HepG2 (cell line): ENCODE results near the gene PRDX5. TPM values are rescaled to one million over a fixed set of nuclear protein-coding genes. Genes with fewer than 3 reads are reported as not detected.

ENCODE experiments used
- HOXA3 ChIP-seq: sonication (generic); formaldehyde crosslinking; IDR thresholded peaks from 2 replicates; pipeline ENCODE4 v1.5.0; 2020; ENCODE audit warnings: missing genetic modification reagents
- ISX ChIP-seq: sonication (generic); formaldehyde crosslinking; conservative IDR thresholded peaks from 2 replicates; pipeline ENCODE4 v1.5.0; 2020; ENCODE audit warnings: missing genetic modification reagents
- NFIC ChIP-seq: IDR thresholded peaks from 2 replicates; pipeline ENCODE4 v1.6.1; 2012; ENCODE audit warnings: mild to moderate bottlenecking, low read length, inconsistent platforms
- PHF8 ChIP-seq: sonication (generic); formaldehyde crosslinking; IDR thresholded peaks from 2 replicates; pipeline ENCODE4 v1.5.0; 2020; ENCODE audit warnings: missing genetic modification reagents
- RBM22 ChIP-seq: fragments of 200-400 bp; formaldehyde crosslinking; optimal IDR thresholded peaks from 2 replicates; pipeline ENCODE3; 2017; ENCODE audit warnings: mild to moderate bottlenecking, low read length, moderate library complexity
- SNAI1 ChIP-seq: sonication (generic); formaldehyde crosslinking; IDR thresholded peaks from 2 replicates; pipeline ENCODE4 v1.5.0; 2020; ENCODE audit warnings: mild to moderate bottlenecking, missing genetic modification reagents, borderline replicate concordance
- SNAPC2 ChIP-seq: sonication (generic); formaldehyde crosslinking; IDR thresholded peaks from 2 replicates; pipeline ENCODE4 v1.8.1; 2022; ENCODE audit warnings: mild to moderate bottlenecking, missing genetic modification reagents
- SRSF1 ChIP-seq: fragments of 200-400 bp; formaldehyde crosslinking; optimal IDR thresholded peaks from 2 replicates; pipeline ENCODE3; 2017; ENCODE audit warnings: mild to moderate bottlenecking, low read depth, low read length, moderate library complexity
- ZFYVE20 ChIP-seq: sonication (generic); formaldehyde crosslinking; IDR thresholded peaks from 2 replicates; pipeline ENCODE4 v1.8.0; 2023; ENCODE audit warnings: low read depth, mild to moderate bottlenecking, moderate library complexity, missing genetic modification reagents, borderline replicate concordance
- ZNF274 ChIP-seq: sonication (generic); formaldehyde crosslinking; IDR thresholded peaks from 2 replicates; pipeline ENCODE4 v1.5.1; 2020; ENCODE audit warnings: mild to moderate bottlenecking, missing genetic modification reagents
- ZNF44 ChIP-seq: sonication (generic); formaldehyde crosslinking; IDR thresholded peaks from 2 replicates; pipeline ENCODE4 v1.5.1; 2020; ENCODE audit warnings: mild to moderate bottlenecking, missing genetic modification reagents
- ZNF772 ChIP-seq: sonication (generic); formaldehyde crosslinking; IDR thresholded peaks from 2 replicates; pipeline ENCODE4 v1.5.0; 2020; ENCODE audit warnings: mild to moderate bottlenecking, missing genetic modification reagents
- polyA plus RNA-seq, 8 experiments: library from polyadenylated mRNA; depleted of rRNA in 3 of 8; stranded (reverse) in 7 of 8; unstranded in 1 of 8; fragments of >200 nt; fragmentation: Illumina TruSeq in 4 of 8; extraction: Trizol in 4 of 8; gene quantifications; 2 replicates each; pipeline versions ENCODE4 v1.2.1 to v1.2.3, GENCODE V29; 2011 to 2016; ENCODE audit warnings: low read depth in 4 of 8, missing spikeins in 1 of 8, mixed read lengths in 1 of 8; ENCODE audit not compliant: insufficient read depth in 1 of 8
- total RNA-seq, 5 experiments: library from RNA; depleted of rRNA; stranded (reverse); fragments of >200 nt; fragmentation: Illumina TruSeq; extraction: Trizol; gene quantifications; 2 replicates each; pipeline ENCODE4 v1.2.3, GENCODE V29; 2016; ENCODE audit warnings: low read depth in 1 of 5
- TF ChIP-seq, protein P1 (sequence below): sonication (generic); formaldehyde crosslinking; IDR thresholded peaks from 2 replicates; pipeline ENCODE4 v1.4.0; 2020; ENCODE audit warnings: missing genetic modification reagents
- TF ChIP-seq, protein P2 (sequence below): sonication (generic); formaldehyde crosslinking; IDR thresholded peaks from 2 replicates; pipeline ENCODE4 v1.4.0; 2020; ENCODE audit warnings: missing genetic modification reagents
- TF ChIP-seq, protein P3 (sequence below): sonication (generic); formaldehyde crosslinking; IDR thresholded peaks from 2 replicates; pipeline ENCODE4 v1.5.0; 2020; ENCODE audit warnings: missing genetic modification reagents
- TF ChIP-seq, protein P4 (sequence below): sonication (generic); formaldehyde crosslinking; IDR thresholded peaks from 2 replicates; pipeline ENCODE4 v1.4.0; 2020; ENCODE audit warnings: missing genetic modification reagents, borderline replicate concordance

Gene PRDX5
- total and polyA plus RNA-seq, 2 of the 13 experiments (the other 11 are each of a cell fraction or from before 2014, with no cell fraction given): 215 to 311 TPM

DNA sequence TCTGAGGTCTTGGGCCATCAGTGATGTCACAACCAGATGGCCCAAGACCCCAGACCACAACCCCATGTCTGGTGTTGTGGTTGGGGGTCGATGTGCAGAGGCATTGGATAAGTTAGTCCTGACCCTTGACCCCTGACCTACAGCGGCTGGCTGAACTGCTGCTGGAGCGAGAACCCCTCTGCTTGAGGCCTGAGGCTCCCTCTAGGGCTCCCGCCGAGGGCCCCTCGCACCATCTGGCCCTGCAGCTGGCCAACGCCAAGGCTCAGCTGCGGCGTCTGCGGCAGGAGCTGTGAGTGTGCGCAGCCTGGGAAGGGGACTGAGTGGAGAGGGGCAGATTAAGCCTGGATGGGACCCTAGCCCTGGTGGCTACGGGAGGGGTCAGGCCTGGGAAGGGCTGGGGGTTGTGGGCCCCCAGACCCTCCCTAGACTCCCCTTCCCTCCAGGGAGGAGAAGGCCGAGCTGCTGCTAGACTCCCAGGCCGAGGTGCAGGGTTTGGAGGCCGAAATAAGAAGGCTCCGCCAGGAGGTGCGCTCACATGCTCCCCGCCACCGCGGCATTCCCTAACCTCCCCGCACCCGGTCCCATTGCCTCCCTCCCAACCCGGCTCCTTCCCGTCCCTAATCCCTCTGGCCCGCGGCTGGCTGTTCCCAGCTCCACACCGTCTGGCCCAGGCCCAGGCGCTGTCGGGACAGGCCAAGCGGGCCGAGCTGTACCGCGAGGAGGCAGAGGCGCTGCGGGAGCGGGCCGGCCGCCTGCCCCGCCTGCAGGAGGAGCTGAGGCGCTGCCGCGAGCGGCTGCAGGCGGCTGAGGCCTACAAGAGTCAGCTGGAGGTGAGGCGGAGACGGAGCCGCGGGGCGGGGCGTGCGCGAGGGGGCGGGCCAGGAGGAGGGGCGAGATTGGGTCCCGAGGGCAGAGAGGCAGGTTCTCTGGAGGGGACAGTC, 24.2 kb downstream of the PRDX5 start (continued):
- TF ChIP-seq ZFYVE20 (CRISPR knock-in tag): no peak
- no peak for TF ChIP-seq ISX (CRISPR knock-in tag)
- no peak for TF ChIP-seq ZNF44 (CRISPR knock-in tag)
- TF ChIP-seq ZNF772: peak; percentile 48; the same call in 1 of the 2 replicates
- TF ChIP-seq, protein P1, sequence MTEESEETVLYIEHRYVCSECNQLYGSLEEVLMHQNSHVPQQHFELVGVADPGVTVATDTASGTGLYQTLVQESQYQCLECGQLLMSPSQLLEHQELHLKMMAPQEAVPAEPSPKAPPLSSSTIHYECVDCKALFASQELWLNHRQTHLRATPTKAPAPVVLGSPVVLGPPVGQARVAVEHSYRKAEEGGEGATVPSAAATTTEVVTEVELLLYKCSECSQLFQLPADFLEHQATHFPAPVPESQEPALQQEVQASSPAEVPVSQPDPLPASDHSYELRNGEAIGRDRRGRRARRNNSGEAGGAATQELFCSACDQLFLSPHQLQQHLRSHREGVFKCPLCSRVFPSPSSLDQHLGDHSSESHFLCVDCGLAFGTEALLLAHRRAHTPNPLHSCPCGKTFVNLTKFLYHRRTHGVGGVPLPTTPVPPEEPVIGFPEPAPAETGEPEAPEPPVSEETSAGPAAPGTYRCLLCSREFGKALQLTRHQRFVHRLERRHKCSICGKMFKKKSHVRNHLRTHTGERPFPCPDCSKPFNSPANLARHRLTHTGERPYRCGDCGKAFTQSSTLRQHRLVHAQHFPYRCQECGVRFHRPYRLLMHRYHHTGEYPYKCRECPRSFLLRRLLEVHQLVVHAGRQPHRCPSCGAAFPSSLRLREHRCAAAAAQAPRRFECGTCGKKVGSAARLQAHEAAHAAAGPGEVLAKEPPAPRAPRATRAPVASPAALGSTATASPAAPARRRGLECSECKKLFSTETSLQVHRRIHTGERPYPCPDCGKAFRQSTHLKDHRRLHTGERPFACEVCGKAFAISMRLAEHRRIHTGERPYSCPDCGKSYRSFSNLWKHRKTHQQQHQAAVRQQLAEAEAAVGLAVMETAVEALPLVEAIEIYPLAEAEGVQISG (CRISPR knock-in tag): no peak
- TF ChIP-seq, protein P2, sequence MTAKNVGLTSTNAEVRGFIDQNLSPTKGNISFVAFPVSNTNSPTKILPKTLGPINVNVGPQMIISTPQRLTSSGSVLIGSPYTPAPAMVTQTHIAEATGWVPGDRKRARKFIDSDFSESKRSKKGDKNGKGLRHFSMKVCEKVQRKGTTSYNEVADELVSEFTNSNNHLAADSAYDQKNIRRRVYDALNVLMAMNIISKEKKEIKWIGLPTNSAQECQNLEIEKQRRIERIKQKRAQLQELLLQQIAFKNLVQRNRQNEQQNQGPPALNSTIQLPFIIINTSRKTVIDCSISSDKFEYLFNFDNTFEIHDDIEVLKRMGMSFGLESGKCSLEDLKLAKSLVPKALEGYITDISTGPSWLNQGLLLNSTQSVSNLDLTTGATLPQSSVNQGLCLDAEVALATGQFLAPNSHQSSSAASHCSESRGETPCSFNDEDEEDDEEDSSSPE: no peak
- peak; percentile 63 for TF ChIP-seq PHF8 (CRISPR knock-in tag)
- no peak for TF ChIP-seq SNAI1 (CRISPR knock-in tag)
- TF ChIP-seq NFIC: no peak
- TF ChIP-seq SRSF1: no peak
- TF ChIP-seq HOXA3 (CRISPR knock-in tag): peak; percentile 13; the same call in 1 of the 2 replicates
- TF ChIP-seq, protein P3, sequence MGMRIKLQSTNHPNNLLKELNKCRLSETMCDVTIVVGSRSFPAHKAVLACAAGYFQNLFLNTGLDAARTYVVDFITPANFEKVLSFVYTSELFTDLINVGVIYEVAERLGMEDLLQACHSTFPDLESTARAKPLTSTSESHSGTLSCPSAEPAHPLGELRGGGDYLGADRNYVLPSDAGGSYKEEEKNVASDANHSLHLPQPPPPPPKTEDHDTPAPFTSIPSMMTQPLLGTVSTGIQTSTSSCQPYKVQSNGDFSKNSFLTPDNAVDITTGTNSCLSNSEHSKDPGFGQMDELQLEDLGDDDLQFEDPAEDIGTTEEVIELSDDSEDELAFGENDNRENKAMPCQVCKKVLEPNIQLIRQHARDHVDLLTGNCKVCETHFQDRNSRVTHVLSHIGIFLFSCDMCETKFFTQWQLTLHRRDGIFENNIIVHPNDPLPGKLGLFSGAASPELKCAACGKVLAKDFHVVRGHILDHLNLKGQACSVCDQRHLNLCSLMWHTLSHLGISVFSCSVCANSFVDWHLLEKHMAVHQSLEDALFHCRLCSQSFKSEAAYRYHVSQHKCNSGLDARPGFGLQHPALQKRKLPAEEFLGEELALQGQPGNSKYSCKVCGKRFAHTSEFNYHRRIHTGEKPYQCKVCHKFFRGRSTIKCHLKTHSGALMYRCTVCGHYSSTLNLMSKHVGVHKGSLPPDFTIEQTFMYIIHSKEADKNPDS (CRISPR knock-in tag): no peak
- no peak for TF ChIP-seq ZNF274 (CRISPR knock-in tag)
- TF ChIP-seq RBM22: no peak
- TF ChIP-seq, protein P4, sequence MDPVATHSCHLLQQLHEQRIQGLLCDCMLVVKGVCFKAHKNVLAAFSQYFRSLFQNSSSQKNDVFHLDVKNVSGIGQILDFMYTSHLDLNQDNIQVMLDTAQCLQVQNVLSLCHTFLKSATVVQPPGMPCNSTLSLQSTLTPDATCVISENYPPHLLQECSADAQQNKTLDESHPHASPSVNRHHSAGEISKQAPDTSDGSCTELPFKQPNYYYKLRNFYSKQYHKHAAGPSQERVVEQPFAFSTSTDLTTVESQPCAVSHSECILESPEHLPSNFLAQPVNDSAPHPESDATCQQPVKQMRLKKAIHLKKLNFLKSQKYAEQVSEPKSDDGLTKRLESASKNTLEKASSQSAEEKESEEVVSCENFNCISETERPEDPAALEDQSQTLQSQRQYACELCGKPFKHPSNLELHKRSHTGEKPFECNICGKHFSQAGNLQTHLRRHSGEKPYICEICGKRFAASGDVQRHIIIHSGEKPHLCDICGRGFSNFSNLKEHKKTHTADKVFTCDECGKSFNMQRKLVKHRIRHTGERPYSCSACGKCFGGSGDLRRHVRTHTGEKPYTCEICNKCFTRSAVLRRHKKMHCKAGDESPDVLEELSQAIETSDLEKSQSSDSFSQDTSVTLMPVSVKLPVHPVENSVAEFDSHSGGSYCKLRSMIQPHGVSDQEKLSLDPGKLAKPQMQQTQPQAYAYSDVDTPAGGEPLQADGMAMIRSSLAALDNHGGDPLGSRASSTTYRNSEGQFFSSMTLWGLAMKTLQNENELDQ (CRISPR knock-in tag): no peak
- no peak for TF ChIP-seq SNAPC2 (CRISPR knock-in tag)
